ENCODE measurements around the gene ALAS1.
A peak's percentile ranks its signal among the peaks of the same experiment; 100 is the strongest.

The ALAS1 gene

GRCh38 chr3:52237006-52237656 is 39.2 kb downstream of the ALAS1 start:
- DNase-seq: no peak

- peak; percentile 90 for DNase-seq
Observed at GRCh38 chr3:52237657-52238172, 39.8 kb downstream of the ALAS1 start.

GRCh38 chr3:52238193-52238760 is 40.3 kb downstream of the ALAS1 start:
- no peak for DNase-seq

- peak; percentile 81 for DNase-seq
Observed at GRCh38 chr3:52238761-52239701, 41.1 kb downstream of the ALAS1 start, which contains the start of gene TWF2. Gene TWF2 (minus strand): TSS chr3:52239158. CDS start chr3:52239016, 142 bp downstream.

- DNase-seq: peak; percentile 79
Observed at GRCh38 chr3:52240059-52240885, 42.3 kb downstream of the ALAS1 start.

- DNase-seq: no peak
Observed at GRCh38 chr3:52240886-52241370, 43.0 kb downstream of the ALAS1 start.

GRCh38 chr3:52242039-52242438 is 44.1 kb downstream of the ALAS1 start:
- no peak for DNase-seq

- peak; percentile 69 for DNase-seq
Observed at GRCh38 chr3:52243791-52244628, 46.0 kb downstream of the ALAS1 start.

GRCh38 chr3:52245322-52246263 is 47.6 kb downstream of the ALAS1 start, which contains the start of gene PPM1M:
Gene PPM1M (plus strand): TSS chr3:52245759. CDS start chr3:52245825, 66 bp downstream.
- DNase-seq: peak; percentile 66

GRCh38 chr3:52246264-52246620 is 48.3 kb downstream of the ALAS1 start:
- DNase-seq: no peak

GRCh38 chr3:52246728-52247408 is 48.9 kb downstream of the ALAS1 start:
- no peak for DNase-seq

GRCh38 chr3:52247409-52248164 is 49.6 kb downstream of the ALAS1 start:
- no peak for DNase-seq

GRCh38 chr3:52248165-52248541 is 50.2 kb downstream of the ALAS1 start:
- DNase-seq: no peak

- DNase-seq: no peak
Observed at GRCh38 chr3:52248816-52249547, 51.0 kb downstream of the ALAS1 start.

GRCh38 chr3:52249683-52250082 is 51.7 kb downstream of the ALAS1 start:
- DNase-seq: no peak

GRCh38 chr3:52250122-52250521 is 52.2 kb downstream of the ALAS1 start:
- no peak for DNase-seq
